CD14-positive monocyte (primary cell): ENCODE data around the gene GDI2. TPM values are rescaled to one million over a fixed set of nuclear protein-coding genes. Genes with fewer than 3 reads are reported as not detected.

Experiments used
- DNase-seq, 3 donors: peaks; one replicate each; pipeline ENCODE4 v3.0.0-alpha.2; 2011 to 2022
- H2AFZ ChIP-seq: 2 replicates; pipeline ENCODE4 v1.6.0; 2012; ENCODE audit warnings: mild to moderate bottlenecking, low read depth, low read length, inconsistent platforms; ENCODE audit not compliant: insufficient read depth, poor library complexity, severe bottlenecking
- H3K27ac ChIP-seq, 2 donors: 1 replicate in 1 of 2; 2 replicates in 1 of 2; pipeline ENCODE4 v1.5.1; 2012 to 2013; ENCODE audit warnings: low read length in 2 of 2, control low read depth in 1 of 2, inconsistent platforms in 1 of 2, low read depth in 1 of 2, mild to moderate bottlenecking in 1 of 2
- H3K27me3 ChIP-seq, 2 donors: one replicate each; pipeline versions ENCODE4 v1.6.0 to v1.6.1; 2011 to 2013; ENCODE audit warnings: low read length in 2 of 2; ENCODE audit not compliant: control insufficient read depth in 2 of 2, insufficient read depth in 2 of 2
- H3K36me3 ChIP-seq, 2 donors: replicated peaks in 1 of 2; 1 replicate in 1 of 2; 2 replicates in 1 of 2; pipeline versions ENCODE4 v1.5.1 to v1.6.1; 2012 to 2013; ENCODE audit warnings: low read length in 2 of 2, control low read depth in 1 of 2, inconsistent platforms in 1 of 2, mild to moderate bottlenecking in 1 of 2; ENCODE audit not compliant: insufficient read depth in 2 of 2, control insufficient read depth in 1 of 2
- H3K4me1 ChIP-seq, 2 donors: 1 replicate in 1 of 2; 2 replicates in 1 of 2; pipeline versions ENCODE4 v1.5.1 to v1.6.1; 2012 to 2013; ENCODE audit warnings: low read length in 2 of 2, control low read depth in 1 of 2, inconsistent platforms in 1 of 2, mild to moderate bottlenecking in 1 of 2, moderate library complexity in 1 of 2; ENCODE audit not compliant: insufficient read depth in 2 of 2, control insufficient read depth in 1 of 2
- H3K4me2 ChIP-seq: replicated peaks from 2 replicates; pipeline ENCODE3; 2012; ENCODE audit warnings: low read length, moderate library complexity, mild to moderate bottlenecking; ENCODE audit not compliant: poor library complexity, severe bottlenecking; ENCODE audit errors: extremely low read depth
- H3K4me3 ChIP-seq, 3 experiments: fragments of 200-600 bp in 1 of 3; sonication (generic) in 1 of 3; replicated peaks in 1 of 3; 1 replicate in 2 of 3; 2 replicates in 1 of 3; pipeline ENCODE4 v1.5.1; 2011 to 2013; ENCODE audit warnings: low read length in 3 of 3, mild to moderate bottlenecking in 3 of 3, control low read depth in 2 of 3, low read depth in 2 of 3, inconsistent platforms in 1 of 3, moderate library complexity in 1 of 3
- H3K79me2 ChIP-seq: 2 replicates; pipeline ENCODE4 v1.6.0; 2012; ENCODE audit warnings: mild to moderate bottlenecking, control low read depth, inconsistent platforms, low read length, moderate library complexity; ENCODE audit not compliant: insufficient read depth
- H3K9ac ChIP-seq: 2 replicates; pipeline ENCODE4 v1.6.0; 2017; ENCODE audit warnings: low read length, mild to moderate bottlenecking; ENCODE audit not compliant: insufficient read depth, poor library complexity, severe bottlenecking
- H3K9me3 ChIP-seq, 2 donors: replicated peaks in 1 of 2; 1 replicate in 1 of 2; 2 replicates in 1 of 2; pipeline versions ENCODE4 v1.5.1 to v1.6.1; 2012 to 2013; ENCODE audit warnings: low read length in 2 of 2, control low read depth in 1 of 2; ENCODE audit not compliant: control insufficient read depth in 1 of 2, insufficient read depth in 1 of 2
- H4K20me1 ChIP-seq: 2 replicates; pipeline ENCODE4 v1.6.0; 2012; ENCODE audit warnings: mild to moderate bottlenecking, low read length, control low read depth, moderate library complexity; ENCODE audit not compliant: insufficient read depth
- H3K27ac Mint-ChIP-seq, 7 donors: one replicate each; pipeline ENCODE4 v1.8.0; 2020; ENCODE audit warnings: mild to moderate bottlenecking in 7 of 7, mixed read lengths in 7 of 7, moderate library complexity in 6 of 7, inconsistent platforms in 2 of 7
- H3K27me3 Mint-ChIP-seq, 3 donors: one replicate each; pipeline ENCODE4 v1.8.0; 2021 to 2022; ENCODE audit warnings: low read depth in 3 of 3, mild to moderate bottlenecking in 3 of 3, mixed read lengths in 3 of 3, moderate library complexity in 3 of 3, inconsistent platforms in 1 of 3
- H3K36me3 Mint-ChIP-seq, 2 donors: one replicate each; pipeline ENCODE4 v1.8.0; 2020; ENCODE audit warnings: mixed read lengths in 2 of 2, inconsistent platforms in 1 of 2, mild to moderate bottlenecking in 1 of 2
- H3K4me1 Mint-ChIP-seq: one replicate; pipeline ENCODE4 v1.8.0; 2020; ENCODE audit warnings: mild to moderate bottlenecking, mixed read lengths
- H3K4me3 Mint-ChIP-seq, 2 donors: one replicate each; pipeline ENCODE4 v1.8.0; 2020; ENCODE audit warnings: mild to moderate bottlenecking in 2 of 2, mixed read lengths in 2 of 2, moderate library complexity in 1 of 2
- H3K9me3 Mint-ChIP-seq, 7 donors: one replicate each; pipeline ENCODE4 v1.8.0; 2020 to 2022; ENCODE audit warnings: mixed read lengths in 7 of 7, mild to moderate bottlenecking in 6 of 7, moderate library complexity in 6 of 7, inconsistent platforms in 2 of 7
- WGBS: methylation state at CpG from one replicate; pipeline ENCODE4 v1.1.5; 2013; ENCODE audit warnings: missing lambda C conversion rate; ENCODE audit not compliant: insufficient coverage; 5-methylcytosine and 5-hydroxymethylcytosine counted together
- intact Hi-C, 2 donors: fragments of 100-400 bp; cut with micrococcal nuclease; formaldehyde crosslinking; loops; one replicate each; pipeline versions ENCODE4 v1.15.0 to v1.15.1; 2023
- polyA plus RNA-seq, 3 donors: library from polyadenylated mRNA; depleted of rRNA in 1 of 3; unstranded in 2 of 3; stranded (reverse) in 1 of 3; fragments of 300-500 nt in 2 of 3; fragments of >200 nt in 1 of 3; fragmentation: Illumina TruSeq in 2 of 3; gene quantifications; 1 replicate in 2 of 3; 2 replicates in 1 of 3; pipeline ENCODE4 v1.2.3, GENCODE V29; 2012 to 2021
- TF ChIP-seq, protein P1 (sequence below): fragments of 200-600 bp; IDR thresholded peaks from one replicate; pipeline ENCODE4 v1.8.0; 2022; ENCODE audit warnings: antibody characterized with exemption, mild to moderate bottlenecking

The GDI2 gene
- polyA plus RNA-seq, 3 donors, result 100 to 320 (median 316) TPM

DNA sequence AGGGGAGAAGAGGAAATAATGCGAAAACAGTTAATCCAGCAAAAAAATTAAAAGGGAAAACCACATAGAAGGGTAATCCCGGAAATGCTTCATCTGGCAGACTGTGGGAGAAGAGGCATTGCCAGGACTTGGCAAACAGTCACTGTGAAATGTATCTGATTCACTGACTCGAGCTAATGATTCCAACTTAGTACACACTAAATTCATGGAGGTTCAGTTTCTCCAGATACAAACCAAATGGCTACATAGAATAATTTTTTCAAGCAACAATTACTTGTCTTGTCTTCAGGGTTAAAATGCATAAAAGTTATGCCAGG is 36.4 kb downstream of the GDI2 start:
- Histone ChIP-seq H4K20me1 (peaks cover 100% of the 10 kb centered on the region), H2AFZ (no peak overlapping the region), H3K36me3 (peaks cover 52 to 88% of the 10 kb centered on the region in 2 donors), H3K79me2 (peaks cover 94% of the 10 kb centered on the region), H3K4me3 (no peak overlapping the region), H3K27me3 (no peaks in the 10 kb centered on the region), H3K9ac (no peak overlapping the region), H3K4me2 (no peak overlapping the region), H3K4me1 (peaks cover 0 to 6% of the 10 kb centered on the region in 2 donors), H3K27ac (peak overlapping the region in 1 of 2 donors; percentile 45), H3K9me3 (no peaks in the 10 kb centered on the region)
- 14% methylated on average over 1 of the region's 3 CpGs for WGBS
- Mint-ChIP-seq H3K4me1 (peaks cover 17% of the 10 kb centered on the region), H3K9me3 (no peaks in the 10 kb centered on the region), H3K27me3 (no peaks in the 10 kb centered on the region), H3K4me3 (no peak overlapping the region), H3K36me3 (peaks cover 64 to 82% of the 10 kb centered on the region in 2 donors), H3K27ac (peak overlapping the region in 4 of 7 donors; percentile 35 to 81 (median 53))
- intact Hi-C loops, result no loop called here
- DNase-seq, result no peak
- TF ChIP-seq, protein P1, sequence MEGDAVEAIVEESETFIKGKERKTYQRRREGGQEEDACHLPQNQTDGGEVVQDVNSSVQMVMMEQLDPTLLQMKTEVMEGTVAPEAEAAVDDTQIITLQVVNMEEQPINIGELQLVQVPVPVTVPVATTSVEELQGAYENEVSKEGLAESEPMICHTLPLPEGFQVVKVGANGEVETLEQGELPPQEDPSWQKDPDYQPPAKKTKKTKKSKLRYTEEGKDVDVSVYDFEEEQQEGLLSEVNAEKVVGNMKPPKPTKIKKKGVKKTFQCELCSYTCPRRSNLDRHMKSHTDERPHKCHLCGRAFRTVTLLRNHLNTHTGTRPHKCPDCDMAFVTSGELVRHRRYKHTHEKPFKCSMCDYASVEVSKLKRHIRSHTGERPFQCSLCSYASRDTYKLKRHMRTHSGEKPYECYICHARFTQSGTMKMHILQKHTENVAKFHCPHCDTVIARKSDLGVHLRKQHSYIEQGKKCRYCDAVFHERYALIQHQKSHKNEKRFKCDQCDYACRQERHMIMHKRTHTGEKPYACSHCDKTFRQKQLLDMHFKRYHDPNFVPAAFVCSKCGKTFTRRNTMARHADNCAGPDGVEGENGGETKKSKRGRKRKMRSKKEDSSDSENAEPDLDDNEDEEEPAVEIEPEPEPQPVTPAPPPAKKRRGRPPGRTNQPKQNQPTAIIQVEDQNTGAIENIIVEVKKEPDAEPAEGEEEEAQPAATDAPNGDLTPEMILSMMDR, result no peak

DNA sequence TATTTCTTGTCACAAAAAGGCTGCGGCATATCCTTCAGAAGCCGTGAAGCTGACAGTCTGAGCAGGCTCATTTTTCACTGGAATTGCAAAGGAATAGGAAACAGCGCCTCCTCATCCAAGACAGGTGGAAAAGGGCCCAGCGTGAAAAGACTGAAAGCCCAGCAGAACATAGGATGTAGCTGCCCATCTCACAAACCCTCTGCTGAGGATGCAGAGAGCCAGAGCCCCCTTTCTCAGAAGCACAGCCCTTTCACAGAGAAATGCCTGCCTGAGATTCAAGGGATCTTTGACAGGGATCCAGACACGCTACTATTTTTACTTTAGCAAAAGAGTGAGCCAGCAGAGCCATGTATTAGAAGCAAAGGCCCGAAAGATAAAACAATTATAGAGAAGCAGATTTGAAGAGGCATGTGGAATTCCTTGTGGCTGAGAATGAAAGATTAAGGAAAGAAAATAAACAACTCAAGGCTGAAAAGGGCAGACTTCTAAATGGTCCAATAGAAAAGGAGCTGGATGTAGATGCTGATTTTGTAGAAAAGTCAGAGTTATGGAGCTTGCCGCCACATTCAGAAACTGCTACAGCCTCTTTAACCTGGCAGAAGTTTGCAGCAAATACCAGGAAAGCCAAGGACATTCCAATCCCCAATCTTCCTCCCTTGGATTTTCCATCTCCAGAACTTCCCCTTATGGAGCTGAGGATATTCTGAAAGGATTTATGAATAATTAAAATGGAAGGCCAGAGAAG is 36.9 kb downstream of the GDI2 start:
- peaks cover 94% of the 10 kb centered on the region for H3K79me2 ChIP-seq
- Mint-ChIP-seq H3K9me3 (no peaks in the 10 kb centered on the region), H3K4me3 (no peak overlapping the region), H3K36me3 (peaks cover 67 to 83% of the 10 kb centered on the region in 2 donors), H3K27ac (peak overlapping the region in 6 of 7 donors; percentile 32 to 81 (median 66)), H3K27me3 (no peaks in the 10 kb centered on the region), H3K4me1 (peaks cover 17% of the 10 kb centered on the region)
- no peak overlapping the region for H2AFZ ChIP-seq
- 97% methylated on average over 6 of the region's 7 CpGs for WGBS
- H3K27ac ChIP-seq, result peak overlapping the region; percentile 9 to 45
- H3K27me3 ChIP-seq, result no peaks in the 10 kb centered on the region
- no peak overlapping the region for H3K4me3 ChIP-seq
- intact Hi-C loops, result no loop called here
- no peak overlapping the region for H3K9ac ChIP-seq
- DNase-seq, result no peak
- H4K20me1 ChIP-seq, result peaks cover 100% of the 10 kb centered on the region
- TF ChIP-seq, protein P1, result no peak
- no peak overlapping the region for H3K4me2 ChIP-seq
- peaks cover 0 to 6% of the 10 kb centered on the region in 2 donors for H3K4me1 ChIP-seq
- H3K9me3 ChIP-seq, result no peaks in the 10 kb centered on the region
- H3K36me3 ChIP-seq, result peaks cover 52 to 91% of the 10 kb centered on the region in 2 donors
